A673 (cell line): ENCODE results near the gene CAGE1. TPM values are rescaled to one million over a fixed set of nuclear protein-coding genes. Genes with fewer than 3 reads are reported as not detected.

ENCODE experiments used
- Bru-seq: library from RNA; stranded (reverse); fragments of 400-500 nt; gene quantifications from one replicate; lab custom pipeline; 2021; lab: Mats Ljungman, UMichigan
- BruChase-seq, 2 experiments: library from RNA; stranded (reverse); fragments of 400-500 nt; gene quantifications; one replicate each; lab custom pipeline; 2021; lab: Mats Ljungman, UMichigan
- BruUV-seq: library from RNA; stranded (reverse); fragments of 400-500 nt; replicated peaks from 2 replicates; lab custom pipeline; 2021; lab: Mats Ljungman, UMichigan
- CTCF ChIA-PET: fragments of 300-600 bp; sonication (Branson Sonifier 250); formaldehyde crosslinking; loops from one replicate; lab custom pipeline; 2022; ENCODE audit warnings: antibody characterized with exemption; lab: Charles Lee
- POLR2A ChIA-PET: fragments of 300-600 bp; sonication (Branson Sonifier 250); formaldehyde crosslinking; loops from one replicate; lab custom pipeline; 2022; ENCODE audit warnings: antibody characterized with exemption; ENCODE audit not compliant: low non-redundant PET; lab: Charles Lee
- DNase-seq: peaks from one replicate; pipeline ENCODE4 v3.0.0-alpha.2; 2015; ENCODE audit warnings: low spot score
- H3K27ac ChIP-seq: fragments of 200-600 bp; sonication (generic); 2 replicates; pipeline ENCODE4 v1.5.1; 2016; ENCODE audit warnings: mixed run types, low read depth, mild to moderate bottlenecking, mixed read lengths, antibody characterized with exemption, low read length; ENCODE audit not compliant: poor library complexity, severe bottlenecking
- H3K27me3 ChIP-seq: fragments of 200-600 bp; sonication (generic); replicated peaks from 2 replicates; pipeline ENCODE4 v1.6.1; 2017; ENCODE audit warnings: mixed run types, low read depth, mild to moderate bottlenecking, mixed read lengths, antibody characterized with exemption, low read length; ENCODE audit not compliant: insufficient read depth, poor library complexity
- H3K36me3 ChIP-seq: fragments of 200-600 bp; sonication (generic); 2 replicates; pipeline ENCODE4 v1.6.1; 2016; ENCODE audit warnings: mixed run types, mild to moderate bottlenecking, mixed read lengths, antibody characterized with exemption, low read length; ENCODE audit not compliant: insufficient read depth, poor library complexity, severe bottlenecking
- H3K4me1 ChIP-seq: fragments of 200-600 bp; sonication (generic); 2 replicates; pipeline ENCODE4 v1.6.1; 2017; ENCODE audit warnings: mixed run types, mild to moderate bottlenecking, mixed read lengths, antibody characterized with exemption, low read length; ENCODE audit not compliant: insufficient read depth, poor library complexity, severe bottlenecking
- H3K4me3 ChIP-seq: fragments of 200-600 bp; sonication (generic); 2 replicates; pipeline ENCODE4 v1.5.1; 2016; ENCODE audit warnings: low read depth, mixed run types, mild to moderate bottlenecking, mixed read lengths, low read length; ENCODE audit not compliant: poor library complexity, severe bottlenecking
- H3K9me3 ChIP-seq: fragments of 200-600 bp; sonication (generic); 2 replicates; pipeline ENCODE4 v1.6.1; 2016; ENCODE audit warnings: mixed run types, low read depth, mild to moderate bottlenecking, mixed read lengths, antibody characterized with exemption, low read length; ENCODE audit not compliant: poor library complexity, severe bottlenecking
- CTCF ChIP-seq: fragments of 300-800, 200-600 bp; sonication (generic); conservative IDR thresholded peaks from 2 replicates; pipeline ENCODE4 v1.5.1; 2017; ENCODE audit warnings: low read depth, mild to moderate bottlenecking, antibody characterized with exemption, low read length, moderate library complexity, mixed read lengths
- EZH2 ChIP-seq: fragments of 200-600 bp; sonication (generic); IDR thresholded peaks from 2 replicates; pipeline ENCODE4 v1.6.1; 2017; ENCODE audit warnings: borderline replicate concordance, low read depth, mild to moderate bottlenecking, mixed read lengths, antibody characterized with exemption, low read length; ENCODE audit not compliant: poor library complexity, severe bottlenecking
- intact Hi-C: fragments of 100-400 bp; cut with micrococcal nuclease; formaldehyde crosslinking; loops from one replicate; pipeline ENCODE4 v1.10.0; 2022; ENCODE audit not compliant: unreplicated experiment
- long read RNA-seq: library from polyadenylated mRNA; stranded (forward); transcript quantifications from one replicate; pipeline ENCODE4 v2.0.0, GENCODE V29; 2022
- total RNA-seq: library from RNA; stranded (reverse); gene quantifications from 2 replicates; pipeline ENCODE4 v1.2.3, GENCODE V29; 2021

The CAGE1 gene
- 0.19 and 0.31 TPM in 2 replicates for total RNA-seq
- percentile 23 among the genes with signal in this experiment for Bru-seq, nascent RNA
- percentile 15 among the genes with signal in this experiment for BruChase-seq, experiment 1, labeled RNA remaining after a 2-hour chase
- percentile 13 among the genes with signal in this experiment for BruChase-seq, experiment 2, labeled RNA remaining after a 6-hour chase
- long read RNA-seq, partial matches to known transcripts: 1 of 1 reads
- long read RNA-seq, other reads (novel, unspliced or antisense): 0 of 1 reads

GRCh38 chr6:7389451-7390225 is at the start of gene CAGE1, which contains the start of gene RIOK1:
CAGE1 (minus strand) TSS chr6:7389742; CDS start chr6:7387173, 2,569 bp downstream.
RIOK1 (plus strand) TSS chr6:7389808; CDS start chr6:7390003, 195 bp downstream.
- TSS peak; percentile 47 for BruUV-seq
- peak within 1 kb of the TSS; percentile 72 for H3K4me3 ChIP-seq
- peaks cover 19% of the 10 kb centered on the region for H3K4me1 ChIP-seq
- peak; percentile 98 for DNase-seq
- no peaks in the 10 kb centered on the region for H3K9me3 ChIP-seq
- H3K27ac ChIP-seq: peak within 1 kb of the TSS; percentile 88
- TF ChIP-seq EZH2 (no peak), CTCF (no peak; the same call in 1 of the 2 replicates)
- ChIA-PET POLR2A (interaction anchor here (0.5 to 0.6 kb wide), 2 partner anchors 25 to 713 kb away, joined by 3 to 4 read pairs; partner anchors contain the start of gene EEF1E1), CTCF (interaction anchor here (0.5 kb wide), 1 partner anchor 16 kb away, joined by 3 read pairs; no protein-coding TSS in a partner anchor)
- H3K27me3 ChIP-seq: no peaks in the 10 kb centered on the region
- intact Hi-C loops: loop anchor here (2.0 to 5.0 kb wide), 2 partner anchors 77 to 203 kb away; partner anchors contain the start of genes SNRNP48 and SSR1
- H3K36me3 ChIP-seq: peaks cover 16% of the 10 kb centered on the region

GRCh38 chr6:7439228-7439627 is 49.7 kb upstream of the CAGE1 start:
- ChIA-PET POLR2A (no interaction called here), CTCF (interaction anchor here (0.5 kb wide), 1 partner anchor 176 kb away, joined by 5 read pairs; no protein-coding TSS in a partner anchor)
- no peak for DNase-seq
- Histone ChIP-seq H3K4me3 (no peak overlapping the region), H3K4me1 (no peaks in the 10 kb centered on the region), H3K27me3 (no peaks in the 10 kb centered on the region), H3K27ac (no peak overlapping the region), H3K36me3 (no peaks in the 10 kb centered on the region), H3K9me3 (no peaks in the 10 kb centered on the region)
- intact Hi-C loops: no loop called here
- TF ChIP-seq EZH2 (no peak), CTCF (no peak)
- BruUV-seq: no TSS peak

- DNase-seq: no peak
- H3K4me3 ChIP-seq: no peak overlapping the region
- no peaks in the 10 kb centered on the region for H3K9me3 ChIP-seq
- no peaks in the 10 kb centered on the region for H3K4me1 ChIP-seq
- CTCF ChIA-PET: no interaction called here
- intact Hi-C loops: no loop called here
- no TSS peak for BruUV-seq
- POLR2A ChIA-PET: no interaction called here
- no peak overlapping the region for H3K27ac ChIP-seq
- H3K36me3 ChIP-seq: no peaks in the 10 kb centered on the region
- H3K27me3 ChIP-seq: no peaks in the 10 kb centered on the region
- TF ChIP-seq CTCF (no peak), EZH2 (no peak)
Observed at GRCh38 chr6:7438011-7438410, 48.5 kb upstream of the CAGE1 start.
